ENCODE results near the gene FBXW2.

FBXW2 gene

DNA sequence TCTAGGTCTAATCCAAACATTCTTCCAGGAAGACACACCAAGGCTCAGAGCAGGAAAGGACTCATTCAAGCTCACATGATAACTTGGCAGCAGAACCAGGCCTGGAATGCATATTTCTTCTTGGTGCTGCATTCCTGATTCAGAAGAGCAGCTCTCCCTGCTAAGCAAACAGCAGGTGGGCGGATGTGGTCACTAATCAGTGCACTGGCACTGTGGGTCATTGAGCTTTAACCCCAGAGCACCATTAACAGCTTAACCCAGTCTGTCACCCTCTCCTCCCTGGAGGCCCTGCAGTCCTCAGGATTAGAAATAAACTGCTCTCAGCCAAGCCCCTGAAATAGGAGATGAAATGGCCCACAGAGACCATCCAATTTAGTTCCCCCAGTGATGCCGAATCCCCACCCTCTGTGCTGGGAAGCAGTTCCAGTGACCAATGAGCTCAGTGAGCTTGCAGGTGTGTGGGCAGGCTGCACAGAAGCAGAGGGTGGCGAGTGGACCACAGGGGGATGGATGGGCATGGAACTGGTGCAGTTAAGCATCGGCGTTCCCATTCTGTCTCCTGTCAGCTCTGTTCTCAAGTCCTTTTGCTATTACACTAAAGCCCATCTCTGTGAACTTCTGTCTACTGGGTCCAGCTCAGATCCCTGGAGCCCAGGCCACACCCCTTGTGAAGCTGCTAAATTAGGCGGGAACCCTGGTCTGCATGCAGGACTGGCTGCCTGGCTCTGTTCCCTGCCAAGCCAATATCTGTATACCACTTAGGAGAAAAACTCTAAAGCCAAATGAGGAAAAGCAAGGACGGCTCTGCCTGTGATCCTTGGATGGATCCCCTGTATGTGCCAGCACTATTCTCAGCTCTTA lies 62.3 kb downstream of the FBXW2 start:
- H3K4me3 ChIP-seq (ENCODE audit: low read depth, low read length), result no peak overlapping the region
- in situ Hi-C loops (cut with HindIII; ENCODE audit: low sequenced_read_pairs), result no loop called here
- peak; percentile 95 for DNase-seq (ENCODE audit: low read depth)
- TF ChIP-seq CTCF (IDR thresholded peaks at IDR 0.05; ENCODE audit: low read depth, low read length, missing control alignments), result no peak

GRCh38 chr9:120729791-120730241 lies 63.4 kb downstream of the FBXW2 start:
- DNase-seq (ENCODE audit: low read depth), result no peak
- H3K4me3 ChIP-seq (ENCODE audit: low read depth, low read length), result no peak overlapping the region
- TF ChIP-seq CTCF (IDR thresholded peaks at IDR 0.05; ENCODE audit: low read depth, low read length, missing control alignments), result peak; percentile 32
- in situ Hi-C loops (cut with HindIII; ENCODE audit: low sequenced_read_pairs), result no loop called here

DNA sequence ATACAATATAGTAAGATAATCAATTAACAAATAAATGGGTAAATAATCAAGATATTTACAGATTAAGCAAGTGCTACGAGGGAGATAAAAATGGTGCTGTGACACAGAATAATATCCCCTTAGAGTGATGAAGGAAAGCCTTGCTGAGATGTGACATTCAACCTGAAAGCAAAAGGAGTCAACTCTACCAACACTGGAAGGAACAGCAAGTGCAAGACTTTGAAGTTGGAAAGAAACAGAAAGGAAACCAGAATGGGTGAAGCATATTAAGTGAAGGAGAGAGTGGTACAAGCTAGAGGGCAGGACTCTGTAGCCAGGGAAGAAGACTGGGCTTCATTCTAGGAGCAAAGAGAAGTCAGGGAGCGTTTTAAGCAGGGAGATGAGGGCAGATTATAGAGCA lies 66.7 kb downstream of the FBXW2 start:
- in situ Hi-C loops (cut with HindIII; ENCODE audit: low sequenced_read_pairs), result no loop called here

DNA sequence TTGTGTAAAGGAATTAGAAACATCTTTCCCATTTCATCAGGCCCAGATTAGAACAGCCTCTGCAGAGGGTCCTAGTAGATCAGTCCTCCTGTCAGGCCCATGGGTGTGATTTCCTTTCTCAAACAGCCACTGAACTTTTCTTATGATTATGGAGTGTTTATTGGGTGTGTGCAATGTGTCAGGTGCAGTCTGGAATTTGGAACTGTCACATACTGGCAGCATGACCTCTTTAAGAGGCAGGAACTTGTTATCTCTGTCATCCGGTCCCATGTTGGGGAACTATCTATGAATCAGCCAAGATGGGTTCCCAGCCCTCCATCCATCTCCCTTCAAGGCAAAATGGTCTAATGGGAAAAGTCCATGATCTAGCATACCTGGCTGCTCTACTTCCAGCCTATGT lies 67.3 kb downstream of the FBXW2 start:
- no peak for TF ChIP-seq CTCF (IDR thresholded peaks at IDR 0.05; ENCODE audit: low read depth, low read length, missing control alignments)
- DNase-seq (ENCODE audit: low read depth), result no peak
- no peak overlapping the region for H3K4me3 ChIP-seq (ENCODE audit: low read depth, low read length)
- in situ Hi-C loops (cut with HindIII; ENCODE audit: low sequenced_read_pairs), result no loop called here

More for the DNA sequence above, 66.7 kb downstream of the FBXW2 start:
- no peak for TF ChIP-seq CTCF (IDR thresholded peaks at IDR 0.05; ENCODE audit: low read depth, low read length, missing control alignments)
- no peak for DNase-seq (ENCODE audit: low read depth)
- H3K4me3 ChIP-seq (ENCODE audit: low read depth, low read length), result no peak overlapping the region

DNA sequence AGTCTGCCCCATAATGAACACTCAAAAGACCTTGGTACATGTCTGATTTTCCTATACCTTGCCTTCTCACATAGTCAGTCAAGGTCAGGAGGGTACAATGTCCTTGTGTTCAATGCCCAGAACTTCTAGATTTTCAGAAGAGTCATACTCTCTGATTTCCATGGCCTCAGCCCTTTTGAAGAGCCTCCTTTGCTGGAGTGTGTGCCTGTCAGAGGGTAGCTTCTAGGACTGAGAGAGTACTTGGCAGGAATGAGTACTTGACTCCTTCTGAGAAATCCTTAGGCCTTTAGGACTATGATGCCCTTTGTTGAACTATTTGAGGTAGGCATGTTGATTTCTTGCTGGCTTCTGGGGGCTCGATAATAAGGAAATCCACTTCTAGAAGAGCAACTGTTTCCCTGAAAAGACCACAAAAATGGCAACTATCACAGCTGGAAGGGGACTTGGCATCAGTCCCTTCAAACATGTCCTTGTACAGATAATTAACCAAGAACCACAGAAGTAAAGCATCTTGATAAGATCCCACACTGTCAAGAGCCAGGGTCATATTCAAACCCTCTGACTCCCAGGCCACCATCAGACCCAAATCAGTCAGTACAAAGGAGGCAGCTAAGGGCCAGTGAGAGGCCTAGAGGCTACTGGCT lies 68.3 kb downstream of the FBXW2 start:
- DNase-seq (ENCODE audit: low read depth), result no peak
- no peak for TF ChIP-seq CTCF (IDR thresholded peaks at IDR 0.05; ENCODE audit: low read depth, low read length, missing control alignments)
- in situ Hi-C loops (cut with HindIII; ENCODE audit: low sequenced_read_pairs), result no loop called here
- H3K4me3 ChIP-seq (ENCODE audit: low read depth, low read length), result no peak overlapping the region

DNA sequence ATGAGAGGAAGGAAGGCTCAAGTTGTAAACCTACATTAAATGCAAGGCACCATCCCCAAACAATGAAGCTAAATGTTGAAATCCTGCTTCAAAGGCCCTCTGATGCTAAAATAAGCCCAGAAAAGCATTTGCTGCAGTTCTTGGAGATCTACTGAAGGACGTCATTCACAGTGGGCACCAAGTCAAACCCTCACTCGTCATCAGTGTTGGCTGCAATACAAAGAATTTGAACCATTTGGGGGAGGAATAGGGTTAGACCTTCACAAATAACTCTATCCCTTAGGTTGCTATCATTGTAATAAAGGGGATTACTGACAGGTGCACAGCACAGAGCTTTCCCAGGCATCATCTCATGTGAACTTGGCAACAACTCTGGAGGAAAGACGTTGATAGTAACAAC lies 69.7 kb downstream of the FBXW2 start:
- TF ChIP-seq CTCF (IDR thresholded peaks at IDR 0.05; ENCODE audit: low read depth, low read length, missing control alignments), result no peak
- H3K4me3 ChIP-seq (ENCODE audit: low read depth, low read length), result no peak overlapping the region
- DNase-seq (ENCODE audit: low read depth), result peak; percentile 76
- in situ Hi-C loops (cut with HindIII; ENCODE audit: low sequenced_read_pairs), result no loop called here

Data from astrocyte of the cerebellum (primary cell).